Fibroblast of pulmonary artery (primary cell): ENCODE measurements around the gene FAR2.

Experiments used
- DNase-seq: peaks from one replicate; pipeline ENCODE4 v3.0.0-alpha.2; 2010; ENCODE audit warnings: low read depth
- H3K4me3 ChIP-seq: replicated peaks from 2 replicates; pipeline ENCODE4 v1.5.1; 2011; ENCODE audit warnings: low read depth, mild to moderate bottlenecking, control low read depth, low read length, moderate library complexity
- CTCF ChIP-seq: IDR thresholded peaks from 2 replicates; pipeline ENCODE4 v1.5.1; 2011; ENCODE audit warnings: mild to moderate bottlenecking, control low read depth, low read length, inconsistent platforms; ENCODE audit errors: missing control alignments

The FAR2 gene

GRCh38 chr12:29264424-29264823 is 115.3 kb downstream of the FAR2 start:
- no peak overlapping the region for H3K4me3 ChIP-seq
- TF ChIP-seq CTCF: no peak
- DNase-seq: no peak

- no peak for DNase-seq
- no peak for TF ChIP-seq CTCF
Observed at GRCh38 chr12:29269706-29270408, 120.8 kb downstream of the FAR2 start.

GRCh38 chr12:29270446-29270845 is 121.4 kb downstream of the FAR2 start:
- DNase-seq: no peak
- no peak overlapping the region for H3K4me3 ChIP-seq
- no peak for TF ChIP-seq CTCF

More at GRCh38 chr12:29269706-29270408, 120.8 kb downstream of the FAR2 start:
- no peak overlapping the region for H3K4me3 ChIP-seq

- no peak for TF ChIP-seq CTCF
- H3K4me3 ChIP-seq: no peak overlapping the region
- DNase-seq: no peak
Observed at GRCh38 chr12:29273178-29273843, 124.2 kb downstream of the FAR2 start.

- TF ChIP-seq CTCF: no peak
- DNase-seq: no peak
- no peak overlapping the region for H3K4me3 ChIP-seq
Observed at GRCh38 chr12:29275834-29276233, 126.8 kb downstream of the FAR2 start.

GRCh38 chr12:29277231-29277630 is 128.2 kb downstream of the FAR2 start:
- no peak for DNase-seq
- TF ChIP-seq CTCF: no peak

More at GRCh38 chr12:29277231-29277630, 128.2 kb downstream of the FAR2 start:
- H3K4me3 ChIP-seq: no peak overlapping the region
